Psoas muscle (tissue), 8 donors: ENCODE results near the gene TMED6. TPM values are rescaled to one million over a fixed set of nuclear protein-coding genes. Genes with fewer than 3 reads are reported as not detected.

ENCODE experiments used
- ATAC-seq, 4 donors: fragments of 200-7000 bp; cut with Tn5 transposase; one replicate each; pipeline ENCODE4 v1.9.1; 2020; ENCODE audit warnings: moderate library complexity in 3 of 4, mild to moderate bottlenecking in 2 of 4
- DNase-seq, 2 donors: peaks; one replicate each; pipeline ENCODE4 v3.0.0-alpha.2; 2020
- H3K27ac ChIP-seq: fragments of 200-600 bp; one replicate; pipeline ENCODE4 v1.8.0; 2022
- H3K27me3 ChIP-seq, 3 donors: fragments of 200-600 bp in 1 of 3; one replicate each; pipeline versions ENCODE4 v1.6.1 to v1.8.0; 2013 to 2022; ENCODE audit warnings: low read length in 2 of 3, mild to moderate bottlenecking in 2 of 3, moderate library complexity in 1 of 3; ENCODE audit not compliant: insufficient read depth in 3 of 3
- H3K36me3 ChIP-seq, 2 donors: fragments of 200-600 bp in 1 of 2; one replicate each; pipeline versions ENCODE4 v1.6.1 to v1.8.0; 2013 to 2022; ENCODE audit warnings: low read depth in 1 of 2, mild to moderate bottlenecking in 1 of 2, moderate library complexity in 1 of 2; ENCODE audit not compliant: insufficient read depth in 1 of 2
- H3K4me1 ChIP-seq: fragments of 200-600 bp; one replicate; pipeline ENCODE4 v1.8.0; 2022
- H3K4me3 ChIP-seq: fragments of 200-600 bp; one replicate; pipeline ENCODE4 v1.8.0; 2022; ENCODE audit warnings: mild to moderate bottlenecking
- H3K9me3 ChIP-seq: fragments of 200-600 bp; one replicate; pipeline ENCODE4 v1.8.0; 2022
- WGBS, 3 donors: extraction: QIAGEN DNeasy Blood & Tissue Kit; methylation state at CpG; one replicate each; pipeline versions ENCODE4 v1.1.6 to v1.1.7; 2013; 5-methylcytosine and 5-hydroxymethylcytosine counted together
- intact Hi-C, 2 donors: fragments of 100-400 bp; cut with DNase I; formaldehyde crosslinking; loops; one replicate each; pipeline versions ENCODE4 v1.11.0 to v1.14.2; 2022
- polyA plus RNA-seq, 3 donors: library from polyadenylated mRNA; stranded (reverse); fragments of 200-250 nt; gene quantifications; one replicate each; pipeline ENCODE4 v1.2.3, GENCODE V29; 2013
- total RNA-seq, 4 donors: library from RNA; stranded (reverse); fragmentation: NEBNext Ultra II Directional in 2 of 4; extraction: Animal tissue kit (Norgen Biotek cat#: 25700) in 2 of 4; gene quantifications; one replicate each; pipeline versions ENCODE4 v1.2.1 to v1.2.4, GENCODE V29; 2021 to 2023
- TF ChIP-seq, protein P1 (sequence below): fragments of 200-600 bp; IDR thresholded peaks from one replicate; pipeline ENCODE4 v1.8.0; 2022; ENCODE audit warnings: antibody characterized with exemption
- donor health status: healthy with polysubstance abuse.
- donor health status: DM: no; HTN: no; CAD: no; lungs with moderate emphysema.
- donor health status: Bipolar disorder and iron deficiency.
- donor health status: healthy.
- donor health status: DM: yes; HTN: yes; CAD: no.
- donor health status: DM: no; HTN: no; CAD: no.
- donor health status: DM: no; HTN: no; CAD: no.
- donor health status: DM: yes; HTN: yes; CAD: no.

Gene TMED6
- total and polyA plus RNA-seq, 7 donors = 0.09 to 0.34 (median 0.19) TPM; not detected in 3

DNA sequence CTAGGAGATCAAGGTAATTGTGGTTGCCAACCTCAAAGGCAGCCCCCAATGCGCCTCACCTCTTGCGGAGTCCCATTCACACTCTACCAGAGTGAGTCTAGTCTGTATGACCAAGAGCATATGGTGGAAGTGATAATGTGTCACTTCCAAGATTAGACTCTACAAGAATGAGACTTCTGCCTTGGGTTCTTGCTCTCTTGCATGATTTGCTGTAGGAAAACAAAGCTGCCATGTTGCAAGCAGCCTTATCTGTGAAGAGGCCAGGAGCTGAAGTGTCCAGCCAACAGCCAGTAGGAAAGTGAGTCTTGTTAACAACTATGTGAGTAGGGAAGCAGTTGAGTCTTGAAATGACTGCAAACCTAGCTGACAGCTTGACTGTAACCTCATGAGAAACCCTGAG, 30.8 kb upstream of the TMED6 start:
- Histone ChIP-seq H3K4me3 (no peak overlapping the region), H3K36me3 (peaks cover 13 to 72% of the 10 kb centered on the region in 2 donors), H3K4me1 (peaks cover 11% of the 10 kb centered on the region), H3K27ac (no peak overlapping the region), H3K9me3 (no peaks in the 10 kb centered on the region), H3K27me3 (no peaks in the 10 kb centered on the region)
- ATAC-seq (no peak), DNase-seq (no peak)
- intact Hi-C loops = loop anchor here in 1 of 2 donors (5.0 kb wide), 1 partner anchor 40 kb away; no protein-coding TSS in a partner anchor
- 96 to 98% (median 98%) methylated on average over 2 of the region's 2 CpGs for WGBS, 3 donors
- TF ChIP-seq, protein P1, sequence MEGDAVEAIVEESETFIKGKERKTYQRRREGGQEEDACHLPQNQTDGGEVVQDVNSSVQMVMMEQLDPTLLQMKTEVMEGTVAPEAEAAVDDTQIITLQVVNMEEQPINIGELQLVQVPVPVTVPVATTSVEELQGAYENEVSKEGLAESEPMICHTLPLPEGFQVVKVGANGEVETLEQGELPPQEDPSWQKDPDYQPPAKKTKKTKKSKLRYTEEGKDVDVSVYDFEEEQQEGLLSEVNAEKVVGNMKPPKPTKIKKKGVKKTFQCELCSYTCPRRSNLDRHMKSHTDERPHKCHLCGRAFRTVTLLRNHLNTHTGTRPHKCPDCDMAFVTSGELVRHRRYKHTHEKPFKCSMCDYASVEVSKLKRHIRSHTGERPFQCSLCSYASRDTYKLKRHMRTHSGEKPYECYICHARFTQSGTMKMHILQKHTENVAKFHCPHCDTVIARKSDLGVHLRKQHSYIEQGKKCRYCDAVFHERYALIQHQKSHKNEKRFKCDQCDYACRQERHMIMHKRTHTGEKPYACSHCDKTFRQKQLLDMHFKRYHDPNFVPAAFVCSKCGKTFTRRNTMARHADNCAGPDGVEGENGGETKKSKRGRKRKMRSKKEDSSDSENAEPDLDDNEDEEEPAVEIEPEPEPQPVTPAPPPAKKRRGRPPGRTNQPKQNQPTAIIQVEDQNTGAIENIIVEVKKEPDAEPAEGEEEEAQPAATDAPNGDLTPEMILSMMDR = no peak

DNA sequence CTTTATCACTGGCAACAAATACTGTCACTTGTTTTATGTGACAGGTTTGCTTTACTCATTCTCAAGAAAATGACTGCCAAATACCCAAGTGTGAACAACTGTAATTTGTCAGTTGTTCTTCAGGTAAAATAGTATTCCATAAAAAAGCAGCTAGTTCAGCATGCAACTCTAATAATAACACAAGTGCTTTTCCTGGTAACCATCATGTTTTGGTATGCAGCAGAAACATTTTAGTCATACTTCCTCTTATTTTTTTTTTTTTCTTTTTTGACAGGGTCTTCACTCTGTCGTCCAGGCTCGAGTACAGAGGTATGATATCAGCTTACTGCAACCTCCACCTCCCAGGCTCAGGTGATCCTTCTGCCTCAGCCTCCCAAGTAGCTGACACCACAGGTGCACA, 29.6 kb upstream of the TMED6 start:
- Histone ChIP-seq H3K4me3 (no peak overlapping the region), H3K27ac (no peak overlapping the region), H3K9me3 (no peaks in the 10 kb centered on the region), H3K36me3 (peaks cover 13 to 76% of the 10 kb centered on the region in 2 donors), H3K4me1 (peaks cover 10% of the 10 kb centered on the region), H3K27me3 (no peaks in the 10 kb centered on the region)
- intact Hi-C loops = loop anchor here in 1 of 2 donors (5.0 kb wide), 1 partner anchor 39 kb away; no protein-coding TSS in a partner anchor
- TF ChIP-seq, protein P1 = no peak
- ATAC-seq (no peak), DNase-seq (no peak)
- WGBS, 3 donors = 66 to 73% (median 68%) methylated on average over 2 of the region's 2 CpGs

DNA sequence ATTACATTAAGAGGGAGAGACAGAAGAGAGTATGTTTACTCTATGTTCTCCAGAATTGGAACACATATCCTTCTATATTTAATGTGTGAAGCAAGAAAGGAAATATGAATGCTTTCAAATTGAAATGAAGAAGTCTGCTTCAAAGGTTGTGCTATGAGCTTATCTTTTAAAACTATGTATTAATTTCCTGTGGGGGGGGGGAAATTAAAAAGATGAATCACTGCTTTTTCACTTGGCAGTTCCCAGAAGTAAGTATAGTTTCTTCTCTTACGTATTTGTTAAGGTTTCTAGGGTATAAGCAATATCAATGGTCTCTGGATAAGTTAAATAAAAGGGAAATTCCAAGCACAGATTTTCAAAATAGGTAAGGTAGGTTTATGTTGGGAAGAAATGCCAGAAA, 27.2 kb upstream of the TMED6 start:
- TF ChIP-seq, protein P1 = no peak
- H3K27me3 ChIP-seq = no peaks in the 10 kb centered on the region
- no peak overlapping the region for H3K4me3 ChIP-seq
- no peaks in the 10 kb centered on the region for H3K9me3 ChIP-seq
- peaks cover 13 to 86% of the 10 kb centered on the region in 2 donors for H3K36me3 ChIP-seq
- intact Hi-C loops = no loop called here
- DNase-seq = no peak
- no peak for ATAC-seq
- H3K4me1 ChIP-seq = no peaks in the 10 kb centered on the region
- 78 to 86% (median 82%) methylated on average over 1 of the region's 1 CpG for WGBS, 3 donors
- no peak overlapping the region for H3K27ac ChIP-seq

DNA sequence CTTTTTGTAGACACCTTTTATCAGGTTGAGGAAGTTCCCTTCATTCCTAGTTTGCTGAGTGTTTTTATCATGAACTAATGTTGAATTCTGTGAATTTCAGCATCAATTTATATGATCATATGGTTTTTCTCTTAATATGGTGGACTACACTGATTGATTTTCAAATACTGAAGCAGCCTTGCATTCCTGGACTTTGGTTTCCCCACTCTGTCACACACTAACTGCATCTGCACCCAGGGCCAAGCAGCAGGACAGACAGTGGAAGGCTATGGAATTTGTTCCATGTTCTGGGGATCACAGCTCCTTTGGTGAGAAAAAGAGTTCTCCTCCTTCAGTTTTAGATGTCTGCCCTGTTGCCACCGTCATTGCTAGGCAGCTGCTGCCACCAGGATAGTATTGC, 26.4 kb upstream of the TMED6 start:
- intact Hi-C loops = no loop called here
- DNase-seq (no peak), ATAC-seq (no peak)
- TF ChIP-seq, protein P1 = no peak
- Histone ChIP-seq H3K36me3 (peaks cover 13 to 86% of the 10 kb centered on the region in 2 donors), H3K4me3 (no peak overlapping the region), H3K27ac (no peak overlapping the region), H3K27me3 (no peaks in the 10 kb centered on the region), H3K4me1 (no peaks in the 10 kb centered on the region), H3K9me3 (no peaks in the 10 kb centered on the region)
- WGBS, 3 donors = 84 to 90% (median 86%) methylated on average over 1 of the region's 1 CpG
